Neuron (in vitro differentiated cells): Measurements from ENCODE around the gene RNF220.

Source experiments
- H2AFZ ChIP-seq: one replicate; pipeline ENCODE4 v1.6.1; 2013; ENCODE audit warnings: low read depth, mild to moderate bottlenecking, inconsistent platforms, low read length, moderate library complexity
- H3K27me3 ChIP-seq: one replicate; pipeline ENCODE4 v1.6.1; 2013; ENCODE audit warnings: low read length; ENCODE audit not compliant: insufficient read depth
- H3K36me3 ChIP-seq: one replicate; pipeline ENCODE4 v1.6.1; 2013; ENCODE audit warnings: low read length; ENCODE audit not compliant: insufficient read depth
- H3K4me1 ChIP-seq: one replicate; pipeline ENCODE4 v1.6.1; 2013; ENCODE audit warnings: low read length; ENCODE audit not compliant: insufficient read depth
- H3K4me3 ChIP-seq: 2 replicates; pipeline ENCODE4 v1.5.1; 2013; ENCODE audit warnings: mild to moderate bottlenecking, low read length, moderate library complexity
- H3K9me3 ChIP-seq: one replicate; pipeline ENCODE4 v1.6.1; 2013; ENCODE audit warnings: low read length

The RNF220 gene

GRCh38 chr1:44514673-44515072 is 109.6 kb downstream of the RNF220 start:
- Histone ChIP-seq H3K27me3 (no peaks in the 10 kb centered on the region), H3K36me3 (peaks cover 4% of the 10 kb centered on the region), H2AFZ (no peak overlapping the region), H3K9me3 (no peaks in the 10 kb centered on the region), H3K4me1 (no peaks in the 10 kb centered on the region), H3K4me3 (no peak overlapping the region)

- no peak overlapping the region for H3K4me3 ChIP-seq
- H3K27me3 ChIP-seq: no peaks in the 10 kb centered on the region
- no peak overlapping the region for H2AFZ ChIP-seq
- H3K9me3 ChIP-seq: no peaks in the 10 kb centered on the region
- H3K36me3 ChIP-seq: peaks cover 4% of the 10 kb centered on the region
- H3K4me1 ChIP-seq: no peaks in the 10 kb centered on the region
Observed at GRCh38 chr1:44515416-44515815, 110.4 kb downstream of the RNF220 start.

DNA sequence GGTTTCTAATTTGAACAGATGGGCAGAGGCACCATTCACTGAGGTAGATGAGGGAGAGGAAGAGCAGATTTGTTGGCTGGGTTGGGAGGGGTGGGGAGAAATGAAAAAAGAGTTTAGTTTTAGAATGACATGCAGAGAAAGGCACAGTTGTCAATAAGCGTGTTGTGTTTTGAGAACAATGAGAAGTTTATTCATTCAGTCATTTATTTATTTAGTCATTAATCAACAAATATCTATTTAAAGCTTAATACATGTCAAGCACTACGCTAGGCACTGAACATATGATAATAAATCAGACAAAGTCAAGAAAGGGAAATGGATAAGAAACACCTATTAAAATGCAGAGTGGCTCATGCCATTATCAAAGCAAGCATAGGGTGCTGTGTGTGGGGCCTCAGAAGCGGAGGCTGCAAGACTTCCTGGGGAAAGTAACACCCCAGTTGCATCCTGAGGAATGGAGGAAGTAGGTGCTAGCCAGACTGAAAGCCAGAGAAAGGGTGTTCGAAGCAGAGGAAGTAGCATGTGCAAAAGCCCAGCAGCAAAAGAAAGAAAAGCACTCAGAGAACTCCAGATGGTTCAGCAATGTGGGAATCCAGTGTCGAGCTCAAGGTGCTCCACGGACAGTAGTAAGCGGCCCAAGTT is 114.1 kb downstream of the RNF220 start:
- Histone ChIP-seq H2AFZ (no peak overlapping the region), H3K27me3 (no peaks in the 10 kb centered on the region), H3K4me1 (peaks cover 18% of the 10 kb centered on the region), H3K9me3 (no peaks in the 10 kb centered on the region), H3K4me3 (no peak overlapping the region), H3K36me3 (no peaks in the 10 kb centered on the region)

GRCh38 chr1:44521378-44522080 is 116.5 kb downstream of the RNF220 start:
- no peaks in the 10 kb centered on the region for H3K36me3 ChIP-seq
- peaks cover 40% of the 10 kb centered on the region for H3K4me1 ChIP-seq
- H2AFZ ChIP-seq: no peak overlapping the region
- no peak overlapping the region for H3K4me3 ChIP-seq
- no peaks in the 10 kb centered on the region for H3K9me3 ChIP-seq
- no peaks in the 10 kb centered on the region for H3K27me3 ChIP-seq

DNA sequence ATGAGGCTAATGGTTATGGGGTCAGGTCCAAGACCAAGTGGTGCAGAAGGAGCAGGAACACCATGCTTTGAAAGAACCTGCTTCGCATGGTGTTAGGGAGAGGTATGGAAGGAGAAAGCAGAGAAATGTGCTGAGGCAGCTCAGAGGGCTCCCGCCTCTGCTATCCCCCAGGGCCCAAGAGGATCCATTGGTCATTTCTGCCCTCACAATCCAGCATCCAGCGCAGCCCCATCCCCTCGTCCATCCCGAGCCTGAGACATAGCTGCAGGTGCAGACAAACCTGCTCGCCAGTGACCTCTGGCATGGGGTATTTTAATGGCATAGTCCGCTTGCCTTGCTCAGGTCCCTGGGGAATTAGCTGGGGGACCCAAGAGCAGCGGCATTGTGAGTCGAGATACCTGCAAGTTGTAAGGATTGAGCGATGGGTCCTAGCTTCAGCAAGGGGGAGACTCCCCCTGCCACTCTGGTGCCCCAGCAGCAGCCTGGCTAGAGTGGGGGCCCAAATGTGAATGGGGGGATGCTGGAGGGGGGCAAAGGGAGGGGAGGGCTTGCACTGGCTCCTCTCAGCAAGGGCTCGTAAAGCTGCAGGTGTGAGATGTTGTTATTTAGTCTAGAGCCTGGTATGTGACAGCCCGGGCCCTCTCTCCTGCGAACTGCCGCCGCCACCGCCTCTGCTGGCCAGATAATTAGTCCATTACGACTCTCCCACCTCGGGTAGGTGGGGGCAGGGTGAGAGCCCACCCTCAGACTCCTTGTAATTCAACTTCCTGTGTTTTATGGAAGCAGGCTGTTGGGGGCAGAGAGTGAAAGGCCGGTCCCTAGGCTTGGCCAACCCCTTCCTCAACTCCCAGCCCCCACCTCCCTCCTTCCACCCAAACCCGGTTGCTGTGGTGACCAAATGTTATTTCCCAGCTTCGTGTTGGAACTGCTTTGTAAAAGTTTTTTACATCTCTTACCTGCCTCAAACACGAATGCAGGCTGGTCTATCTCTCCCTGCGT is 118.8 kb downstream of the RNF220 start:
- Histone ChIP-seq H3K9me3 (no peaks in the 10 kb centered on the region), H2AFZ (no peak overlapping the region), H3K4me1 (peaks cover 40% of the 10 kb centered on the region), H3K27me3 (no peaks in the 10 kb centered on the region), H3K36me3 (no peaks in the 10 kb centered on the region), H3K4me3 (peak overlapping the region; percentile 47)

DNA sequence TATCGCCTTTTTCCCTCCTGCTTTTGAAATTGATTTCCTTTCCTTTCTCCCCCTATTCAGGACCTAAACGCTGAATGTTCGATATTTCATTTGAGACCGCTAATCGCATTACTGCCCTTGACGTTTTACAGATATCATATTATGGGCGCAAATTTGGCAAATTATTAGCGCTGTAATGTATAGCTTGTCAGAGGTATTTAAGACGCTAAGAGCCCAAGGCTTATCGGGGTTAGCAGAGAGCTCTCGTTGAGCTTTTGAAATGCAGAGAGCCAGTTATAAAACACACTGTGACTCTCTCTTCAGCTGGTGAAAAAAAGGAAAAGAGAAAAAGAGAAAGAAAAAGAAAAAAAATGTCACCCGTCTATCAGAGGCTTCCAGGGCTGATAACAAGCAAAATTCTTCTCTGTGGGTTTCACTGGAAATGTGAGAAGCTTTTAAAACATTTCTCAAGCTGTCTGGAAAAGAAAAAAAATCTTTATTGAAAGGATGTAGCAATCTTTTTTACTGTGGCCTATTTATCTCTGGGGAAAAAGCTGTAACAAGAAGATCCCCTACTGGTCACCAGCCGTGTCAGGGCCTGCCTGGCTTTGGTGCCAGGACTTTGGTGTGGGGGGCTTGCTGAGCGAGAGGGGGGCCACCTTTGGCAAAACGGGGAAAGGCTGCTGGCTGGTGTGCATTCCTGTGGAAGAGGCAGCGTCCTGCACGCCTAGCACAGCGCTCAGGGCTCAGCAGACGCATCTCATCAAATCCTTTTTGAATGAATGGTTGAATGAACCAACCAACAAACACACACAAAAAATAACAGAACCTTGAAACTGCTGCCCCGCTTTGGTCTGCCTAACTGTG is 119.8 kb downstream of the RNF220 start:
- Histone ChIP-seq H3K36me3 (no peaks in the 10 kb centered on the region), H3K9me3 (no peaks in the 10 kb centered on the region), H3K4me1 (peaks cover 40% of the 10 kb centered on the region), H2AFZ (no peak overlapping the region), H3K4me3 (peak overlapping the region; percentile 47), H3K27me3 (no peaks in the 10 kb centered on the region)

- Histone ChIP-seq H2AFZ (no peak overlapping the region), H3K36me3 (no peaks in the 10 kb centered on the region), H3K9me3 (no peaks in the 10 kb centered on the region), H3K4me1 (peaks cover 40% of the 10 kb centered on the region), H3K27me3 (no peaks in the 10 kb centered on the region), H3K4me3 (no peak overlapping the region)
Observed at GRCh38 chr1:44526295-44527073, 121.4 kb downstream of the RNF220 start.

DNA sequence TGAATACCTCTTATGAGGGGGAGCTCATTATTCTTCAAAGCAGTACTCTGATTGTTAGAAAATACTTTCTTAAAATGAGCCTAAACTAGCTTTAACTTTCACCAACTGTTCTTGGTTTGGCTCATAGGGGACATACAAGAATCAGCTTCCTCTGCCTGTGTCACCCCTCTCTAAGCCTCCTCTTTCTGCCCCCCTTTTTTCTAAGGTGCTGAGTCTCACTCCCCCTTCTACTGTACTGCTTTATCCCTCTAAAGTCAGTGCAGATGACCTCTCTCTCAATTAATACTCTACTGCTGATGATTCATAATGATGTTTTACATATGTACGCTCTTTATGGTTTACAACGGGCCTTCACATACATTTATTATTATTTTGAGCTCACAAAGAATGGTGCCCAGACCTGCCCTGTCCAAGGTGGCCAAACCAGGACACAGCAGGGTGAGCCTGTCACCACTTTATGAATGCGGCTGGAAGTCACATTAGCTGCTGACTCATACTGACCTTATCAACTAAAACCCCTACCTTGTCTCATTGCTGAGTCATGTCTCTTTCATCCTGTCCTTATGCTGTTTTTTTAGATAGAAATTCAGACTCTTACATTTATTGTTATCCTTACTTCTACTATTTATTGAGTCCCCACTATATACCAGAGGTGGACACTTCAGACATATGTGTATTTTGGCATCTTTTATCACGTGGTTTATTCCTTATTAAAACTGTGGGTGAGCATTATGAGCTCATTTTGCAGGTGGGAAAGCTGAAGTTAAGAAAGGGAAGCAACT is 126.9 kb downstream of the RNF220 start:
- Histone ChIP-seq H3K36me3 (peaks cover 2% of the 10 kb centered on the region), H3K27me3 (no peaks in the 10 kb centered on the region), H2AFZ (no peak overlapping the region)

GRCh38 chr1:44532567-44532944 is 127.5 kb downstream of the RNF220 start:
- no peaks in the 10 kb centered on the region for H3K27me3 ChIP-seq
- H2AFZ ChIP-seq: no peak overlapping the region
- H3K9me3 ChIP-seq: peaks cover 3% of the 10 kb centered on the region
- H3K36me3 ChIP-seq: peaks cover 2% of the 10 kb centered on the region
- no peak overlapping the region for H3K4me3 ChIP-seq
- peaks cover 3% of the 10 kb centered on the region for H3K4me1 ChIP-seq

More for the DNA sequence above, 126.9 kb downstream of the RNF220 start:
- Histone ChIP-seq H3K4me3 (no peak overlapping the region), H3K4me1 (peaks cover 3% of the 10 kb centered on the region), H3K9me3 (peaks cover 2% of the 10 kb centered on the region)

GRCh38 chr1:44534771-44535170 is 129.7 kb downstream of the RNF220 start:
- Histone ChIP-seq H3K4me1 (peaks cover 11% of the 10 kb centered on the region), H2AFZ (no peak overlapping the region), H3K4me3 (no peak overlapping the region), H3K27me3 (no peaks in the 10 kb centered on the region), H3K9me3 (peaks cover 4% of the 10 kb centered on the region), H3K36me3 (peaks cover 2% of the 10 kb centered on the region)

- no peaks in the 10 kb centered on the region for H3K27me3 ChIP-seq
- peaks cover 4% of the 10 kb centered on the region for H3K9me3 ChIP-seq
- H2AFZ ChIP-seq: no peak overlapping the region
- H3K36me3 ChIP-seq: peaks cover 2% of the 10 kb centered on the region
- H3K4me3 ChIP-seq: no peak overlapping the region
- H3K4me1 ChIP-seq: peaks cover 27% of the 10 kb centered on the region
Observed at GRCh38 chr1:44536357-44537209, 131.5 kb downstream of the RNF220 start.
